Lower leg skin (tissue), 3 donors: ENCODE measurements around the gene SLC6A18.

Source experiments
- POLR2A ChIP-seq, 2 donors: fragments of 450-650 bp; IDR thresholded peaks; one replicate each; pipeline ENCODE4 v1.6.1; 2016 to 2017; ENCODE audit warnings: antibody characterized with exemption in 2 of 2, mild to moderate bottlenecking in 1 of 2, moderate library complexity in 1 of 2
- TF ChIP-seq, protein P1 (sequence below), 3 donors: fragments of 450-650 bp; IDR thresholded peaks; one replicate each; pipeline ENCODE4 v1.5.1; 2016; ENCODE audit warnings: antibody characterized with exemption in 3 of 3, mild to moderate bottlenecking in 3 of 3, moderate library complexity in 2 of 3

GRCh38 chr5:1184163-1184470 lies 41.1 kb upstream of the SLC6A18 start:
- TF ChIP-seq, protein P1, sequence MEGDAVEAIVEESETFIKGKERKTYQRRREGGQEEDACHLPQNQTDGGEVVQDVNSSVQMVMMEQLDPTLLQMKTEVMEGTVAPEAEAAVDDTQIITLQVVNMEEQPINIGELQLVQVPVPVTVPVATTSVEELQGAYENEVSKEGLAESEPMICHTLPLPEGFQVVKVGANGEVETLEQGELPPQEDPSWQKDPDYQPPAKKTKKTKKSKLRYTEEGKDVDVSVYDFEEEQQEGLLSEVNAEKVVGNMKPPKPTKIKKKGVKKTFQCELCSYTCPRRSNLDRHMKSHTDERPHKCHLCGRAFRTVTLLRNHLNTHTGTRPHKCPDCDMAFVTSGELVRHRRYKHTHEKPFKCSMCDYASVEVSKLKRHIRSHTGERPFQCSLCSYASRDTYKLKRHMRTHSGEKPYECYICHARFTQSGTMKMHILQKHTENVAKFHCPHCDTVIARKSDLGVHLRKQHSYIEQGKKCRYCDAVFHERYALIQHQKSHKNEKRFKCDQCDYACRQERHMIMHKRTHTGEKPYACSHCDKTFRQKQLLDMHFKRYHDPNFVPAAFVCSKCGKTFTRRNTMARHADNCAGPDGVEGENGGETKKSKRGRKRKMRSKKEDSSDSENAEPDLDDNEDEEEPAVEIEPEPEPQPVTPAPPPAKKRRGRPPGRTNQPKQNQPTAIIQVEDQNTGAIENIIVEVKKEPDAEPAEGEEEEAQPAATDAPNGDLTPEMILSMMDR (IDR thresholded peaks at IDR 0.05): no peak
- TF ChIP-seq POLR2A (IDR thresholded peaks at IDR 0.05): no peak
